ENCODE data around the gene ORMDL2. TPM values are rescaled to one million over a fixed set of nuclear protein-coding genes. Genes with fewer than 3 reads are reported as not detected.

ORMDL2 gene
- total and polyA plus RNA-seq, 2 donors (not counting 3 experiments of a cell fraction or from before 2014, with no cell fraction given), result 55.0 to 70.4 TPM

Other genes with a start within 250 kb of the ORMDL2 start
- not detected in 2 replicates for gene OR2AP1, start 245.6 kb upstream of the ORMDL2 start, total RNA-seq
- not detected in 2 replicates for gene OR2AP1, start 245.6 kb upstream of the ORMDL2 start, polyA plus RNA-seq
- not detected in 2 replicates for gene OR10P1, start 181.1 kb upstream of the ORMDL2 start, total RNA-seq
- not detected in 2 replicates for gene OR10P1, start 181.1 kb upstream of the ORMDL2 start, polyA plus RNA-seq
- gene ITGA7, start 110.1 kb upstream of the ORMDL2 start, total RNA-seq, result 0.84 and 1.0 TPM in 2 replicates
- 0.41 and 0.67 TPM in 2 replicates for gene ITGA7, start 110.1 kb upstream of the ORMDL2 start, polyA plus RNA-seq
- 84.1 and 85.6 TPM in 2 replicates for gene BLOC1S1, start 102.0 kb upstream of the ORMDL2 start, total RNA-seq
- gene BLOC1S1, start 102.0 kb upstream of the ORMDL2 start, polyA plus RNA-seq, result 192 and 197 TPM in 2 replicates
- gene RDH5, start 97.6 kb upstream of the ORMDL2 start, total RNA-seq, result 2.7 and 6.1 TPM in 2 replicates
- gene RDH5, start 97.6 kb upstream of the ORMDL2 start, polyA plus RNA-seq, result 3.5 and 3.7 TPM in 2 replicates
- 1,054 and 1,063 TPM in 2 replicates for gene CD63, start 89.0 kb upstream of the ORMDL2 start, total RNA-seq
- gene CD63, start 89.0 kb upstream of the ORMDL2 start, polyA plus RNA-seq, result 1,429 and 1,536 TPM in 2 replicates
- 18.7 and 19.8 TPM in 2 replicates for gene GDF11, start 74.9 kb upstream of the ORMDL2 start, total RNA-seq
- 10.0 and 11.6 TPM in 2 replicates for gene GDF11, start 74.9 kb upstream of the ORMDL2 start, polyA plus RNA-seq
- 88.1 and 101 TPM in 2 replicates for gene SARNP, start 317 bp upstream of the ORMDL2 start, total RNA-seq
- gene SARNP, start 317 bp upstream of the ORMDL2 start, polyA plus RNA-seq, result 101 and 108 TPM in 2 replicates
- 29.7 and 33.3 TPM in 2 replicates for gene DNAJC14, start 11.5 kb downstream of the ORMDL2 start, total RNA-seq
- 15.7 and 16.0 TPM in 2 replicates for gene DNAJC14, start 11.5 kb downstream of the ORMDL2 start, polyA plus RNA-seq
- 0.31 and 0.78 TPM in 2 replicates for gene MMP19, start 24.9 kb downstream of the ORMDL2 start, total RNA-seq
- gene MMP19, start 24.9 kb downstream of the ORMDL2 start, polyA plus RNA-seq, result 1.6 and 2.0 TPM in 2 replicates
- gene PYM1, start 109.9 kb downstream of the ORMDL2 start, total RNA-seq, result 23.5 and 24.9 TPM in 2 replicates
- gene PYM1, start 109.9 kb downstream of the ORMDL2 start, polyA plus RNA-seq, result 16.8 and 18.7 TPM in 2 replicates
- 49.8 and 64.3 TPM in 2 replicates for gene DGKA, start 113.1 kb downstream of the ORMDL2 start, total RNA-seq
- 48.6 and 53.2 TPM in 2 replicates for gene DGKA, start 113.1 kb downstream of the ORMDL2 start, polyA plus RNA-seq
- gene PMEL, start 148.0 kb downstream of the ORMDL2 start, total RNA-seq, result 0.42 and 0.51 TPM in 2 replicates
- 0.99 and 2.0 TPM in 2 replicates for gene PMEL, start 148.0 kb downstream of the ORMDL2 start, polyA plus RNA-seq
- gene CDK2, start 148.8 kb downstream of the ORMDL2 start, total RNA-seq, result 63.6 and 69.8 TPM in 2 replicates
- 46.7 and 52.2 TPM in 2 replicates for gene CDK2, start 148.8 kb downstream of the ORMDL2 start, polyA plus RNA-seq
- gene RAB5B, start 156.0 kb downstream of the ORMDL2 start, total RNA-seq, result 97.4 and 103 TPM in 2 replicates
- 98.8 and 105 TPM in 2 replicates for gene RAB5B, start 156.0 kb downstream of the ORMDL2 start, polyA plus RNA-seq
- gene SUOX, start 179.2 kb downstream of the ORMDL2 start, total RNA-seq, result 24.3 and 24.8 TPM in 2 replicates
- gene SUOX, start 179.2 kb downstream of the ORMDL2 start, polyA plus RNA-seq, result 29.1 and 31.4 TPM in 2 replicates
- gene IKZF4, start 203.0 kb downstream of the ORMDL2 start, total RNA-seq, result 3.5 and 5.4 TPM in 2 replicates
- gene IKZF4, start 203.0 kb downstream of the ORMDL2 start, polyA plus RNA-seq, result 2.5 and 3.4 TPM in 2 replicates
- gene RPS26, start 223.9 kb downstream of the ORMDL2 start, total RNA-seq, result 57.3 and 66.7 TPM in 2 replicates
- gene RPS26, start 223.9 kb downstream of the ORMDL2 start, polyA plus RNA-seq, result 1,837 and 1,847 TPM in 2 replicates